ENCODE results near the gene PGAP6.
A peak's percentile ranks its signal among the peaks of the same experiment; 100 is the strongest.
"Not testable (repeated sequence)": the region's sequence is repeated elsewhere in the genome, so short reads cannot be mapped to it uniquely, and the experiment has no call there.

PGAP6 gene

GRCh38 chr16:371515-372301, 10.1 kb downstream of the PGAP6 start:
- H3K27ac ChIP-seq, result peak overlapping the region in 6 of 21 experiments; percentile 38 to 81 (median 69)
- no peak overlapping the region for H3K4me3 ChIP-seq

- Histone ChIP-seq H3K27ac (peak overlapping the region in 20 of 21 experiments; percentile 30 to 81 (median 66)), H3K4me3 (peak overlapping the region in 4 of 7 experiments; percentile 47 to 60 (median 49))
These were observed 10.7 kb downstream of the PGAP6 start for GRCh38 chr16:370979-371514.

- peak within 1 kb of the TSS in 20 of 21 experiments; percentile 30 to 81 (median 66) for H3K27ac ChIP-seq
- H3K4me3 ChIP-seq, result peak within 1 kb of the TSS; percentile 30 to 60 (median 48)
These were observed 11.3 kb downstream of the PGAP6 start, which contains the start of gene MRPL28 for GRCh38 chr16:370443-370842. Gene MRPL28 (minus strand): TSS chr16:370538. CDS start chr16:370218, 320 bp downstream.

- peak overlapping the region in 18 of 21 experiments; percentile 30 to 81 (median 67) for H3K27ac ChIP-seq
- H3K4me3 ChIP-seq, result peak overlapping the region; percentile 30 to 60 (median 48)
These were observed 11.8 kb downstream of the PGAP6 start for GRCh38 chr16:369866-370436.

- peak overlapping the region in 4 of 21 experiments; percentile 58 to 80 (median 68) for H3K27ac ChIP-seq
- H3K4me3 ChIP-seq, result peak overlapping the region in 6 of 7 experiments; percentile 30 to 60 (median 48)
These were observed 12.4 kb downstream of the PGAP6 start for GRCh38 chr16:369275-369865.

GRCh38 chr16:368388-369158, 13.2 kb downstream of the PGAP6 start:
- Histone ChIP-seq H3K4me3 (no peak overlapping the region), H3K27ac (no peak overlapping the region)

GRCh38 chr16:367333-367903, 14.4 kb downstream of the PGAP6 start:
- Histone ChIP-seq H3K27ac (no peak overlapping the region), H3K4me3 (no peak overlapping the region)

- no peak overlapping the region for H3K4me3 ChIP-seq
These were observed 15.3 kb downstream of the PGAP6 start for GRCh38 chr16:366476-366875.

GRCh38 chr16:364595-365491, 16.9 kb downstream of the PGAP6 start:
- Histone ChIP-seq H3K27ac (no peak overlapping the region), H3K4me3 (no peak overlapping the region)

More at GRCh38 chr16:366476-366875, 15.3 kb downstream of the PGAP6 start:
- no peak overlapping the region for H3K27ac ChIP-seq

- no peak overlapping the region for H3K4me3 ChIP-seq
- no peak overlapping the region for H3K27ac ChIP-seq
These were observed 17.9 kb downstream of the PGAP6 start for GRCh38 chr16:363766-364490.

- Histone ChIP-seq H3K27ac (no peak overlapping the region), H3K4me3 (no peak overlapping the region)
These were observed 18.5 kb downstream of the PGAP6 start for GRCh38 chr16:363110-363765.

- H3K27ac ChIP-seq, H3K4me3 ChIP-seq: not testable (repeated sequence)
These were observed 19.1 kb downstream of the PGAP6 start for GRCh38 chr16:362702-362999.

GRCh38 chr16:361872-362701, 19.7 kb downstream of the PGAP6 start:
- Histone ChIP-seq H3K4me3 (no peak overlapping the region), H3K27ac (no peak overlapping the region)

- no peak overlapping the region for H3K4me3 ChIP-seq
- no peak overlapping the region for H3K27ac ChIP-seq
These were observed 20.4 kb downstream of the PGAP6 start for GRCh38 chr16:361341-361871.

- Histone ChIP-seq H3K27ac (no peak overlapping the region), H3K4me3 (no peak overlapping the region)
These were observed 21.0 kb downstream of the PGAP6 start for GRCh38 chr16:360698-361336.

All from skin epidermis (tissue), 12 donors.